ENCODE results near the gene C9orf50. TPM values are rescaled to one million over a fixed set of nuclear protein-coding genes. Genes with fewer than 3 reads are reported as not detected.

The C9orf50 gene
- total RNA-seq, 1 donor from 2014 or later, result not detected

- no peaks in the 10 kb centered on the region for H3K9me3 ChIP-seq
- no peaks in the 10 kb centered on the region for H3K27me3 ChIP-seq
- DNase-seq, result no peak
- ATAC-seq, result no peak
- no peak overlapping the region for H3K4me3 ChIP-seq
- intact Hi-C loops (cut with DNase I), result no loop called here
- H3K36me3 ChIP-seq, result no peaks in the 10 kb centered on the region
- peaks cover 31% of the 10 kb centered on the region for H3K4me1 ChIP-seq
- no peak for TF ChIP-seq CTCF (IDR thresholded peaks at IDR 0.05)
- no peak overlapping the region for H3K27ac ChIP-seq
These were observed 9.5 kb downstream of the C9orf50 start for GRCh38 chr9:129611307-129611800.

DNA sequence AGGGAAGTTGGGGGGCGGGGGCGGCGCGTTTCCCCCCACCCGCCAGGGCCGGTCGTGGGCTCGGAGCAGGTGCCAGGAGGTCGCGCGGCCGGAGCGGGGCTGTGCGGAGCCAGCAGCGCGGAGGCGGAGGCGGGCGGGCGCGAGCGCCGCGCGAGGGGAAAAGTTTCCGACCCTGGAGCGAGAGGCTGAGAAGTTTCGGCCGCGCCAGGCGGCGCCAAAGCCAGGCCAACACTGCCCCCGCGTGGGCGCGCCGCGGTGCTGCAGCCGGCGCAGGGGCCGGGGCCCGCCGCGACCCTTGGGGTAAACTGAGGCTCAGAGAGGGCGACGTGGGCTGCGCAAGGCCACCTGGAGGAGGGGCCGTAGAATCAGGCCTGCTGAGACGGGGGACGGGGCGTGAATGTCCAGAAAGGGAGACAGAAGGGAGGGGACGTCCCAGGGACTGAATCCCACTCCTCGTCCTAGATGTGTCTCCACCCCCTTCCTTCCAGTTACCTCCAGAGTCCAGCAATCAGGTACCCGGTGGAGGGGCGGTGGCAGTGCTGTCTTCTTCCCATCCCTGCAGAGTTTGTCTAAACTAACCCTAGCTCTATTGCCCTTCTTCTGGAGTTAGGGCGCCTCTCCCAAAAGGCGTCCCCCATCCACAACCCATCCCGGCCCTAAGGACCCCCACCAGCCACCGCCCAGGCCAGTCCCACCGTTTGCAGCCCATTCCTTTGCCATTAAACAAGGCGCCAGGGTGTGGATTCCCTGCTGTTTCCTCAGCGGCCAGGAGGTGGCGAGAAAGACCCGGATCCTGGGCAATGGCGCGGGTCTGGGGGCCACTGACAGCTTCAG, 10.2 kb downstream of the C9orf50 start:
- Histone ChIP-seq H3K27ac (peak overlapping the region; percentile 79), H3K4me1 (peaks cover 31% of the 10 kb centered on the region), H3K4me3 (peak overlapping the region; percentile 63), H3K9me3 (no peaks in the 10 kb centered on the region), H3K27me3 (no peaks in the 10 kb centered on the region), H3K36me3 (no peaks in the 10 kb centered on the region)
- TF ChIP-seq CTCF (IDR thresholded peaks at IDR 0.05), result peak; percentile 90
- ATAC-seq, result peak; percentile 76
- peak; percentile 88 for DNase-seq
- intact Hi-C loops (cut with DNase I), result no loop called here

- H3K27ac ChIP-seq, result peak overlapping the region; percentile 79
- no peak for ATAC-seq
- no peaks in the 10 kb centered on the region for H3K9me3 ChIP-seq
- H3K4me3 ChIP-seq, result peak overlapping the region; percentile 63
- intact Hi-C loops (cut with DNase I), result no loop called here
- DNase-seq, result no peak
- H3K27me3 ChIP-seq, result no peaks in the 10 kb centered on the region
- peaks cover 31% of the 10 kb centered on the region for H3K4me1 ChIP-seq
- no peak for TF ChIP-seq CTCF (IDR thresholded peaks at IDR 0.05)
- no peaks in the 10 kb centered on the region for H3K36me3 ChIP-seq
These were observed 10.8 kb downstream of the C9orf50 start for GRCh38 chr9:129610213-129610472.

GRCh38 chr9:129609486-129610212, 11.3 kb downstream of the C9orf50 start:
- H3K27ac ChIP-seq, result peak overlapping the region; percentile 78
- H3K9me3 ChIP-seq, result no peaks in the 10 kb centered on the region
- H3K27me3 ChIP-seq, result no peaks in the 10 kb centered on the region
- TF ChIP-seq CTCF (IDR thresholded peaks at IDR 0.05), result no peak
- peaks cover 31% of the 10 kb centered on the region for H3K4me1 ChIP-seq
- peak overlapping the region; percentile 63 for H3K4me3 ChIP-seq
- no peaks in the 10 kb centered on the region for H3K36me3 ChIP-seq
- intact Hi-C loops (cut with DNase I), result no loop called here
- ATAC-seq (peak; percentile 24), DNase-seq (peak; percentile 75)

DNA sequence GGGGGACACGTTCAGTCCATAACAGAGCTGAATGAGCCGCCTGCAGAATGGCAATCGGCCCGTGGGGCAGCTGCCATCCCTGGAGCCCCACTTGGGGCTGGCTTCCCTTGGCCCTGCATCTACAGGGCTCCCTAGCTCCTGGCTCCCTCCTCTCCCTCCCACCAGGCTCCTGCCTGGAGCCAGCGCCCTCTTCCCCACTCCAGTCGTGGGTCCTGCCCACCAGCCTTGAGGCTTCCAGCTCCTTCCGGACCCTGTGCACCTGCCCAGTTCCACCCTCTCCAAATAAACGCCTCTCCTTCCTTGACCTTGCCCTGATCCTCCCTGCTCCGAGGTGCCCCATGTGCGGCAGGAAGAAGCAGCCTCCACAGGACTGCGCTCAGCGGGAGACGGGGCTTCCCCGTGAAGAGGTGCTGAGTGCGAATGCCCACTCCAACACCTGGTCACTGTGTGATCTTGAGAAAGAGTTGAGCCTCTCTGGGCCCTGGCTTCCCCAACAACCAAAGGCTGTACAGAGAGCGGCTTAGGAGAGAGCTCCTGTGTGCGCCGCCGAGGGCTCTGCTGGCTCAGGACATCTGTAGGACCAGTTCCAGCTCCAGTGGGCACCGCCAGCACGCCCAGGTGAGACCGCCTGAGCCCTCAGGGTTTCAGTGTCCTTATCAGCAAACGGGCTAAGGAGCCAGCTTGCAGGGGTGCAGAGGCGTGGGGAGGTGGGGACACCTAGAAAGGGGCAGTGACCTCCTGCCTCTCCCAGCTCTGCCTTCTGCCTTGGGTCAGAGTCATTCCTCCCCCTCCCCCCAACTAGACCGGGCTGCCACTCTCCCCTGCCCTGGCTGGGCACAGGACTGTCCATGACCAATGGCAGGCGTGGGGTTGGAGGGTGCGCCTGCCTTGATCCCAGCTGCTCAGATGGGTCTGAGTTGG, 12.1 kb downstream of the C9orf50 start:
- H3K4me1 ChIP-seq, result peaks cover 31% of the 10 kb centered on the region
- H3K27ac ChIP-seq, result peak overlapping the region; percentile 68
- no peaks in the 10 kb centered on the region for H3K9me3 ChIP-seq
- no peaks in the 10 kb centered on the region for H3K36me3 ChIP-seq
- no peak for ATAC-seq
- no peak for TF ChIP-seq CTCF (IDR thresholded peaks at IDR 0.05)
- no peak for DNase-seq
- intact Hi-C loops (cut with DNase I), result no loop called here
- no peaks in the 10 kb centered on the region for H3K27me3 ChIP-seq
- H3K4me3 ChIP-seq, result no peak overlapping the region
